ENCODE measurements around the gene JAG2. TPM values are rescaled to one million over a fixed set of nuclear protein-coding genes. Genes with fewer than 3 reads are reported as not detected.
A peak's percentile ranks its signal among the peaks of the same experiment; 100 is the strongest.

Gene JAG2
- total RNA-seq, 1 donor: 0.86 TPM

DNA sequence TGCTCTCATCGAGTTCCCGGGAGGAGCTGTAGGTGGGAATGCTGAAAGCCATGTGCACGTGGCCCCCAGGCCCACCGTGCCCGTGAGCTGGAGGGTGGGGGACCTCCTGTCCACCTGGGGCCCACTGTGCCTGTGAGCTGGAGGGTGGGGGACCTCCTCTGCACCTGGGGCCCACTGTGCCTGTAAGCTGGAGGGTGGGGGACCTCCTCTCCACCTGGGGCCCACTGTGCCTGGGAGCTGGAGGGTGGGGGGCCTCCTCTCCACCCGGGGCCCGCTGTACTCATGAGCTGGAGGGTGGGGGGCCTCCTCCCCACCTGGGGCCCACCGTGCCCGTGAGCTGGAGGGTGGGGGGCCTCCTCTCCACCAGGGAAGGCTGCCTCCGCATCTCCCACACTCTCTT, 26.5 kb upstream of the JAG2 start:
- no peak for DNase-seq (ENCODE audit: low read depth)
- H3K4me3 ChIP-seq (ENCODE audit: low read depth, low read length): no peak overlapping the region
- no peak for TF ChIP-seq CTCF (IDR thresholded peaks at IDR 0.05; ENCODE audit: insufficient read depth, low read depth, low read length)

DNA sequence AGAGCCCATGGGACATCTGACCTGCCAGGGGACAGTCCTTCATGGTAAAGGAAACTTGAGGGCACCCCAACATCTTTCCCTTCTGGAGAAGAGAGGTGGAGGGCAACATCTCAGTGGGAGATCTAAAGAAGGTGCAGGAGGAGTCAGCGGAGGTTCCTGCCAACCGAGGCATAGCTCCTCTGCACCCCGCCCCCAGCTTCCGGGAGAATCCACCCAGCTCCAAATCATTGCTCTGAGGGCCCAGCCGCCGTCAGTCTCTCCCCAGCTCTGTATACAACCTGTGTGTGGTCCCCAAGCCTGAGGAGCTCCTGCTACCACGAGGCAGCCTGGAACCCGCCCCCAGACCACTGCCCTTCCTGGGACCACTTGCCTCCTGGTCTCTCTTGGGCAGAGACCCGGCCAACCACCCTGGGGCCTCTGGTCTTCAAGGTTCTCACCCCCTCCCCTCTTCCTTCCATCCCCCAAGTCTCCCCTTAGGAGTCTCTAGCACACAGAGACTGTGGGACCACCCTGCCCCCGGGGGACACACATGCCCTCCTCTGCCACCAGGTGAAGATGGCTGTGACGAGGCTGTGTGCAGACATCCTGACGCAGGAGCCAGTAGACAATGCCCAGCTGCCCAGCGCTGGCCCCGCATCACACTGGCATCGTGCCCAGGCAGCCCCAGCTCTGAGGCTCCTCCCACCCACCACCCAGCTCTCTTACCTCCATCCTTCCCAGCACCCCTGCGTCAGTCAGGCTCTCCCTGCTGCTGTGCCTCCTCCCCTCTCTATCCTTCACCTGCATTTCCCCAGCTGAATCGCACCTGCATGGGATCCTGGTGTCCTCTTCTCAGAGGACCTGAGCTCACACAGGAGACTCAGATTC, 25.6 kb upstream of the JAG2 start:
- H3K4me3 ChIP-seq (ENCODE audit: low read depth, low read length): no peak overlapping the region
- no peak for DNase-seq (ENCODE audit: low read depth)
- TF ChIP-seq CTCF (IDR thresholded peaks at IDR 0.05; ENCODE audit: insufficient read depth, low read depth, low read length): no peak

- no peak for TF ChIP-seq CTCF (IDR thresholded peaks at IDR 0.05; ENCODE audit: insufficient read depth, low read depth, low read length)
- DNase-seq (ENCODE audit: low read depth): peak; percentile 23
- H3K4me3 ChIP-seq (ENCODE audit: low read depth, low read length): no peak overlapping the region
These were observed 24.5 kb upstream of the JAG2 start for GRCh38 chr14:105192866-105193731.

DNA sequence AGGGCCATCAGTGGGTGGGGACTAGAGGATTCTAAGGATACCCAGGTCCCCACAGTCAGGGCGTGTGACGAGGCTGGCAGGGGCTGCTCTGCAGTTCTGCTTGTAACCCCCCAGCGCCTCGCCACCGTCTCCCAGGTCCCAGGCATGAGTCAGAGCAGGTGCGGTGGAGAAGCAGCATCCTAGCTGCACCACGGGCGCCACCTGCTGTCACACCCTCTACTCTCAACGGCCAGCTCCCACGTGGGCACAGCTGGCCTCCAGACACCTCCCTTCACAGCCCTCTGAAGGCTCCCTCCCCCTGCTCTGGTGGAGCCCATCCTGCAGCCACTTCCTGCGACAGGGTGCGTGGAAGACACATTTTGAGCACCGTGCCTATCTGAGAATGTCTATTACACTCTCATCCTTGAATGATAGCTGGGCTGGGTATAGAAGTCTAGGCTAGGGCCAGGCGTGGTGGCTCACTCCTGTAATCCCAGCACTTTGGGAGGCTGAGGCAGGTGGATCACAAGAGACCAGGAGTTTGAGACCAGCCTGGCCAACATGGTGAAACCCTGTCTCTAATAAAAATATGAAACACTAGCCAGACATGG, 19.5 kb upstream of the JAG2 start:
- H3K4me3 ChIP-seq (ENCODE audit: low read depth, low read length): no peak overlapping the region
- TF ChIP-seq CTCF (IDR thresholded peaks at IDR 0.05; ENCODE audit: insufficient read depth, low read depth, low read length): no peak
- DNase-seq (ENCODE audit: low read depth): no peak

- no peak overlapping the region for H3K4me3 ChIP-seq (ENCODE audit: low read depth, low read length)
- TF ChIP-seq CTCF (IDR thresholded peaks at IDR 0.05; ENCODE audit: insufficient read depth, low read depth, low read length): no peak
- DNase-seq (ENCODE audit: low read depth): no peak
These were observed 18.5 kb upstream of the JAG2 start for GRCh38 chr14:105187116-105187515.

DNA sequence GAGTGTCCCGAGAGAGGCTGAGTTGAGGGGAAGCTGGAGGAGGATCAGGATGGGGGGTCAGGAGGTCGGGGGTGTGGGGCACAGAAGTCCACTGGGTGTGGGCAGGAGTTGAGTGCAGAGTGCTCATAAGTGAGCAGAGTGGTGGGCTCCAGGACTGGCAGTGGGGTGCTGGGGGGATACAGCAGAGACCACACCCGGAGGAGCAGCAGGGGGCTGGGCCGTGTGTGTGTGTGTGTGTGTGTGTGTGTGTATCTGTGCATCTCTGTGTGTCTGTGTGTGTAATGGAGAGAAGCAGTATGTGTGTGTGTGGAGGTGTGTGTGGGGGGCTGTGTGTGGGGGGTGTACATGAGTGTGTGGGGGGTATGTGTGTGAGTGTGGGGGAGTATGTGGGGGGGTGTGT, 17.4 kb upstream of the JAG2 start:
- DNase-seq (ENCODE audit: low read depth): no peak
- TF ChIP-seq CTCF (IDR thresholded peaks at IDR 0.05; ENCODE audit: insufficient read depth, low read depth, low read length): no peak
- no peak overlapping the region for H3K4me3 ChIP-seq (ENCODE audit: low read depth, low read length)

Measured in fibroblast of villous mesenchyme (primary cell).